ENCODE data around the gene UBAC1.

- no peak for TF ChIP-seq CTCF (conservative IDR thresholded peaks at IDR 0.05; ENCODE audit: low read depth, low read length)
- TF ChIP-seq EZH2 (IDR thresholded peaks at IDR 0.05; ENCODE audit: borderline replicate concordance, low read depth, low read length, poor library complexity, severe bottlenecking), result no peak
These were observed 18.5 kb upstream of the UBAC1 start for GRCh38 chr9:135979547-135980166.
